ENCODE results near the gene NME3.
"Not testable (repeated sequence)": the region's sequence is repeated elsewhere in the genome, so short reads cannot be mapped to it uniquely, and the experiment has no call there.

DNA sequence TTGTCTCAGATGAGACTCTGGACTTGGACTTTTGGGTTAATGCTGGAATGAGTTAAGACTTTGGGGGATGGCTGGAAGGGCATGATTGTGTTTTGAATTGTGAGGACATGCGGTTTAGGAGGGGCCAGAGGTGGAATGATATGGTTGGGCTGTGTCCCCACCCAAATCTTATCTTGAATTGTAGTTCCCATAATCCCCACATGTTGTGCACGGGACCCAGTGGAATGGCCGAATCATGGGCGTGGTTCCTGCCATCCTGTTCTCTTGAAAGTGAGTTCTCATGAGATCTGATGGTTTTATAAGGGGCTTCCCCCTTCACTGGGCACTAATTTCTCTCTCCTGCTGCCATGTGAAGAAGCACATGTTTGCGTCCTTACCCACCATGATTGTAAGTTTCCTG lies 27.9 kb upstream of the NME3 start:
- not testable (repeated sequence) for TF ChIP-seq CTCF (conservative IDR thresholded peaks at IDR 0.05); EZH2 (IDR thresholded peaks at IDR 0.05; ENCODE audit: low read depth)
